Esophagus muscularis mucosa (tissue), 4 donors: Measurements from ENCODE around the gene HYAL4. TPM values are rescaled to one million over a fixed set of nuclear protein-coding genes. Genes with fewer than 3 reads are reported as not detected.

Experiments
- DNase-seq: peaks from one replicate; pipeline ENCODE4 v3.0.0-alpha.2; 2017; ENCODE audit errors: extremely low spot score
- H3K27ac ChIP-seq, 4 donors: fragments of 200-600 bp; sonication (generic); replicated peaks in 1 of 4; 1 replicate in 3 of 4; 2 replicates in 1 of 4; pipeline ENCODE4 v1.5.1; 2016 to 2019; ENCODE audit warnings: mild to moderate bottlenecking in 1 of 4
- H3K27me3 ChIP-seq, 4 donors: fragments of 200-600 bp; sonication (generic); one replicate each; pipeline versions ENCODE4 v1.5.1 to v1.6.0; 2016 to 2019
- H3K36me3 ChIP-seq, 4 donors: fragments of 200-600 bp; sonication (generic); one replicate each; pipeline ENCODE4 v1.5.1; 2016 to 2019
- H3K4me1 ChIP-seq, 4 donors: fragments of 200-600 bp; sonication (generic); one replicate each; pipeline ENCODE4 v1.5.1; 2016 to 2019
- H3K4me3 ChIP-seq, 4 donors: fragments of 200-600 bp; sonication (generic); 1 replicate in 2 of 4; 2 replicates in 2 of 4; pipeline ENCODE4 v1.5.1; 2016 to 2019; ENCODE audit warnings: mild to moderate bottlenecking in 4 of 4, moderate library complexity in 1 of 4
- H3K9me3 ChIP-seq, 4 donors: fragments of 200-600 bp; sonication (generic); 1 replicate in 3 of 4; 2 replicates in 1 of 4; pipeline ENCODE4 v1.5.1; 2016 to 2019
- EP300 ChIP-seq: sonication (generic); formaldehyde crosslinking; IDR thresholded peaks from one replicate; pipeline ENCODE4 v1.6.1; 2017; ENCODE audit warnings: antibody characterized with exemption
- POLR2A ChIP-seq: fragments of 450-650 bp; IDR thresholded peaks from one replicate; pipeline ENCODE4 v1.6.1; 2017; ENCODE audit warnings: antibody characterized with exemption, moderate library complexity, mild to moderate bottlenecking, low read depth
- POLR2AphosphoS5 ChIP-seq, 2 donors: sonication (generic); formaldehyde crosslinking; IDR thresholded peaks; one replicate each; pipeline ENCODE4 v1.6.1; 2017; ENCODE audit warnings: antibody characterized with exemption in 2 of 2
- WGBS: methylation state at CpG from one replicate; pipeline ENCODE4 v1.1.5; 2018; 5-methylcytosine and 5-hydroxymethylcytosine counted together
- intact Hi-C: fragments of 100-400 bp; cut with DNase I; formaldehyde crosslinking; loops from one replicate; pipeline ENCODE4 v1.15.1; 2023
- total RNA-seq, 4 donors: library from RNA; depleted of rRNA; stranded (reverse); fragments of >200 nt; gene quantifications; one replicate each; pipeline versions ENCODE4 v1.1.0 to v1.2.1, GENCODE V29; 2016
- TF ChIP-seq, protein P1 (sequence below), 3 experiments: fragments of 200-600 bp in 2 of 3; fragments of 450-650 bp in 1 of 3; sonication (generic) in 2 of 3; IDR thresholded peaks; one replicate each; pipeline ENCODE4 v1.5.1; 2017 to 2019; ENCODE audit warnings: antibody characterized with exemption in 3 of 3, mild to moderate bottlenecking in 2 of 3, moderate library complexity in 1 of 3

The HYAL4 gene, protein sequence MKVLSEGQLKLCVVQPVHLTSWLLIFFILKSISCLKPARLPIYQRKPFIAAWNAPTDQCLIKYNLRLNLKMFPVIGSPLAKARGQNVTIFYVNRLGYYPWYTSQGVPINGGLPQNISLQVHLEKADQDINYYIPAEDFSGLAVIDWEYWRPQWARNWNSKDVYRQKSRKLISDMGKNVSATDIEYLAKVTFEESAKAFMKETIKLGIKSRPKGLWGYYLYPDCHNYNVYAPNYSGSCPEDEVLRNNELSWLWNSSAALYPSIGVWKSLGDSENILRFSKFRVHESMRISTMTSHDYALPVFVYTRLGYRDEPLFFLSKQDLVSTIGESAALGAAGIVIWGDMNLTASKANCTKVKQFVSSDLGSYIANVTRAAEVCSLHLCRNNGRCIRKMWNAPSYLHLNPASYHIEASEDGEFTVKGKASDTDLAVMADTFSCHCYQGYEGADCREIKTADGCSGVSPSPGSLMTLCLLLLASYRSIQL
- total RNA-seq, result not detected

DNA sequence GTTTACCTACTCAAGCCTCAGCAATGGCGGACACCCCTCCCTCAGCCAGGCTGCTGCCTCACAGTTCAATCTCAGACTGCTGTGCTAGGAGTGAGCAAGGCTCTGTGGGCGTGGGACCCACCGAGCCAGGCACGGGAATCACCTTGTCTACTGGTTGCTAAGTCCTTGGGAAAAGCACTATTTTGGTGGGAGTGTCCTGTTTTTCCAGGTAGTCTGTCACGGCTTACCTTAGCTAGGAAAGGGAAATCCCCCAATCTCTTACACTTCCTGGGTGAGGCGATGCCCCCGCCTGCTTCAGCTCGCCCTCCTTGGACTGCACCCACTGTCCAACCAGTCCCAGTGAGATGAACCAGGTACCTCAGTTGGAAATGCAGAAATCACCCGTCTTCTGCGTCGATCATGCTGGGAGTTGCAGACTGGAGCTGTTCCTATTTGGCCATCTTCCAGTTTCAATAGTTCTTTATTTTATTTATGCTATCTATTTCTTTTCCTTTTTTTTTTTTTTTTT lies at the start of gene HYAL4:
HYAL4 (plus strand) TSS at position 458 of the 508 bp plus-strand sequence. CDS start 23,105 bp downstream, outside the sequence.
- Histone ChIP-seq H3K4me1 (no peaks in the 10 kb centered on the region), H3K36me3 (no peaks in the 10 kb centered on the region), H3K27me3 (no peaks in the 10 kb centered on the region), H3K4me3 (no peak within 1 kb of the TSS), H3K27ac (no peak within 1 kb of the TSS), H3K9me3 (no peaks in the 10 kb centered on the region)
- WGBS, result 96% methylated on average over 7 of the region's 11 CpGs
- intact Hi-C loops, result no loop called here
- TF ChIP-seq POLR2AphosphoS5 (IDR thresholded peaks at IDR 0.05) (no peak), EP300 (no peak), POLR2A (no peak)
- TF ChIP-seq, protein P1, sequence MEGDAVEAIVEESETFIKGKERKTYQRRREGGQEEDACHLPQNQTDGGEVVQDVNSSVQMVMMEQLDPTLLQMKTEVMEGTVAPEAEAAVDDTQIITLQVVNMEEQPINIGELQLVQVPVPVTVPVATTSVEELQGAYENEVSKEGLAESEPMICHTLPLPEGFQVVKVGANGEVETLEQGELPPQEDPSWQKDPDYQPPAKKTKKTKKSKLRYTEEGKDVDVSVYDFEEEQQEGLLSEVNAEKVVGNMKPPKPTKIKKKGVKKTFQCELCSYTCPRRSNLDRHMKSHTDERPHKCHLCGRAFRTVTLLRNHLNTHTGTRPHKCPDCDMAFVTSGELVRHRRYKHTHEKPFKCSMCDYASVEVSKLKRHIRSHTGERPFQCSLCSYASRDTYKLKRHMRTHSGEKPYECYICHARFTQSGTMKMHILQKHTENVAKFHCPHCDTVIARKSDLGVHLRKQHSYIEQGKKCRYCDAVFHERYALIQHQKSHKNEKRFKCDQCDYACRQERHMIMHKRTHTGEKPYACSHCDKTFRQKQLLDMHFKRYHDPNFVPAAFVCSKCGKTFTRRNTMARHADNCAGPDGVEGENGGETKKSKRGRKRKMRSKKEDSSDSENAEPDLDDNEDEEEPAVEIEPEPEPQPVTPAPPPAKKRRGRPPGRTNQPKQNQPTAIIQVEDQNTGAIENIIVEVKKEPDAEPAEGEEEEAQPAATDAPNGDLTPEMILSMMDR (IDR thresholded peaks at IDR 0.05), result no peak
- no peak for DNase-seq

DNA sequence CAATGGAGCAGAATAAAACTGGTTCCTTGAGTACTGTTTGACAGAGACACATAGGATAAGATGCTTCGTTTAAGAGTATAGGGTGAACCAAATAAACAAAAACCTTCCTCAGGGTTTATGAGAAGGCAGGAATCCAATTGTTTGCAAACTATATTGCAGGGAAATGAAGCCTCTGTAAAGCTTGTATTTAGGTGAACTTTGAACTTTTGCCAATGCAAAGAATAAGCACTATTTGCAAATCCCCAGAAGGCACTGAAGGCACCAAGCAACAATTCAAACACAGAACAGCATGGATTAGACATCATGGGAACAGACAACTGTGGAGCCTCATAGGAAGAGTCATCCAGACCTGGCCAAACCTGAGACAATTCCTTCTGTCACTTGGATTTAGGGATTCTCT lies 49.1 kb upstream of the HYAL4 start:
- intact Hi-C loops, result no loop called here
- H3K27ac ChIP-seq, result no peak overlapping the region
- WGBS, result 65% methylated on average over 1 of the region's 1 CpG
- no peaks in the 10 kb centered on the region for H3K27me3 ChIP-seq
- no peak for DNase-seq
- no peaks in the 10 kb centered on the region for H3K36me3 ChIP-seq
- no peak overlapping the region for H3K4me3 ChIP-seq
- no peaks in the 10 kb centered on the region for H3K9me3 ChIP-seq
- no peak for TF ChIP-seq EP300
- no peak for TF ChIP-seq POLR2A
- no peak for TF ChIP-seq POLR2AphosphoS5 (IDR thresholded peaks at IDR 0.05)
- TF ChIP-seq, protein P1 (IDR thresholded peaks at IDR 0.05), result no peak
- H3K4me1 ChIP-seq, result peaks cover 0 to 7% (median 5%) of the 10 kb centered on the region in 4 donors

DNA sequence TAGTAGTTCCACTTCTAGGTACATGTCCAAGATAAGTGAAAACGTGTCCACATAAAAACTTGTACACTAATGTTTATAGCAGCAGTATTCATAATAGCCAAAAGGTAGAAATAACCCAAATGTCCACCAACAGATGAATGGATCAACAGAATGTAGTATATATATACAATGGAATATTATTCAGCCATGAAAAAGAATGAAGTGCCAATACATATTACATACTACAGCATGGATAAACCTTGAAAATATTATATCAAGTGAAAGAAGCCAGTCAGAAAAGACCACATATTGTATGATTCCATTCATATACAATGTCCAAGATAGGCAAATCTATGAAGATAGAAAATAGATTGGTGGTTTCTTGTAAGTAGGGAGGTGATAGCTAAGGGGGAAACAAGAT lies 48.4 kb upstream of the HYAL4 start:
- intact Hi-C loops, result no loop called here
- Histone ChIP-seq H3K27ac (no peak overlapping the region), H3K27me3 (no peaks in the 10 kb centered on the region), H3K4me1 (peaks cover 0 to 7% (median 5%) of the 10 kb centered on the region in 4 donors), H3K9me3 (no peaks in the 10 kb centered on the region), H3K4me3 (no peak overlapping the region), H3K36me3 (no peaks in the 10 kb centered on the region)
- TF ChIP-seq POLR2A (no peak), POLR2AphosphoS5 (IDR thresholded peaks at IDR 0.05) (no peak), EP300 (no peak)
- TF ChIP-seq, protein P1 (IDR thresholded peaks at IDR 0.05), result no peak
- 91% methylated on average over 1 of the region's 1 CpG for WGBS
- DNase-seq, result no peak

DNA sequence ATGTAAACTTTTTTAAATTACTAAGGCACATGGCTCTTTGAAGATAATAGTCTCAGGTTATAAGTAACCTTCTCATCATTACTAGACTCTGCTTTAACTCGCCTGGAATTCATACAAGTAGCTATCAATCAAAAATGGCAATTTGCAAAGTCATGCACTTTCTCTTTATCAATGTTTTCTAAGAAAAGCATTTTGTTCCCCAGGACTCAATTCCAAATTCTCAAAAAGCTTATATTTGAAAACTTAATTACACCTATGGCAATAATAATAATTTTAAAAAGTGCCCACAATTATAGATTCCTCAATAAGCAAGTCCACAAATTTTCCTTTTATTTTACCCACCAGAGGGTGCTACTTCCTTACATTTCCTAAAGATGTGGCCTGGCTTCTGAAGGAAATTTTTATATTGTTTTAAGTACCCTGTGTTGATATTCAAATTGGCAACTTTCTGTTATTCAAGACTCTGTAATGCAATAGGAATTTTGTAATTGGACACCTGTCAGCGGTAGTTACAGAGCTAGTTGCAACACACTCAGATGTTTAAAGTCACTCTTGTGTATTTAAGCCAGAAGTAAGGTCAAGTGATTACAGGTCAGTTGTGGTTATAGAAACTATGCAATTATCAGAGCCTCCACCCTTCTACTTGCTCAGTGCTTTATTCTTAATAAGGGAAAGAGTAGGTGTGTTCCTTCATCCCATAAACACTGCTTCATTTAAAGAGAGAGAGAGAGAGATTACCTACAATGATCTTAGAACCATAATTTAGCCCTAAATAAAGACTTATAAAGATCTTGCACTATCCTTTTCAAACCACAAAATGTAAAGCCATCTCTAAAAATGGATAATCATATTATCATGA lies 47.1 kb upstream of the HYAL4 start:
- Histone ChIP-seq H3K9me3 (no peaks in the 10 kb centered on the region), H3K4me1 (peaks cover 0 to 7% (median 5%) of the 10 kb centered on the region in 4 donors), H3K4me3 (no peak overlapping the region), H3K36me3 (no peaks in the 10 kb centered on the region), H3K27ac (no peak overlapping the region), H3K27me3 (no peaks in the 10 kb centered on the region)
- intact Hi-C loops, result loop anchor here (2.0 kb wide), 1 partner anchor 67 kb away; no protein-coding TSS in a partner anchor
- no peak for TF ChIP-seq POLR2A
- TF ChIP-seq, protein P1 (IDR thresholded peaks at IDR 0.05), result peak; percentile 43 to 60 (median 55)
- DNase-seq, result no peak
- WGBS, result 47% methylated on average over 2 of the region's 2 CpGs
